SK-N-SH (cell line): ENCODE data around the gene TFIP11. TPM values are rescaled to one million over a fixed set of nuclear protein-coding genes. Genes with fewer than 3 reads are reported as not detected.

Source experiments
- polyA plus RNA-seq, 3 experiments: library from polyadenylated mRNA; depleted of rRNA; stranded (reverse); fragments of >200 nt; gene quantifications; 2 replicates each; pipeline ENCODE4 v1.2.3, GENCODE V29; 2012
- small RNA-seq, 7 experiments: library from RNA; depleted of rRNA; stranded (forward); fragments of <200 nt; gene quantifications; one replicate each; pipeline ENCODE3, GENCODE V24; 2012

The TFIP11 gene
- polyA plus RNA-seq, 1 of the 3 experiments (the other 2 are of a cell fraction): 32.8 TPM

Small RNA genes lying within 50 kb of the gene (small RNA-seq; reads per million reads assigned to genes)
- gene MIR548J: 0 to 34.1 (median 8.2) reads per million in 7 experiments

Other genes with a start within 250 kb of the TFIP11 start
- 2.1 and 2.2 TPM in 2 replicates for gene ASPHD2, start 83.2 kb downstream of the TFIP11 start, polyA plus RNA-seq (2012; rRNA removed)
- gene HPS4, start 28.7 kb downstream of the TFIP11 start, polyA plus RNA-seq (2012; rRNA removed): 22.5 and 28.3 TPM in 2 replicates
- 12.9 and 18.0 TPM in 2 replicates for gene SRRD, start 28.6 kb downstream of the TFIP11 start, polyA plus RNA-seq (2012; rRNA removed)
- gene TPST2, start 77.7 kb upstream of the TFIP11 start, polyA plus RNA-seq (2012; rRNA removed): 52.3 and 58.4 TPM in 2 replicates
- 0.05 TPM in 1 of 2 replicates, not detected in the other for gene CRYBB1, start 105.6 kb upstream of the TFIP11 start, polyA plus RNA-seq (2012; rRNA removed)
- gene CRYBA4, start 109.5 kb upstream of the TFIP11 start, polyA plus RNA-seq (2012; rRNA removed): not detected in 2 replicates
- gene MIAT, start 145.1 kb upstream of the TFIP11 start, polyA plus RNA-seq (2012; rRNA removed): 5.4 and 10.4 TPM in 2 replicates